SK-N-SH (cell line): ENCODE data around the gene HSD17B12.

Source experiments
- CTCF ChIP-seq: fragments of 200-600 bp; sonication (generic); IDR thresholded peaks from 2 replicates; pipeline ENCODE4 v1.6.1; 2017; ENCODE audit warnings: antibody characterized with exemption, mild to moderate bottlenecking, moderate library complexity
- GABPA ChIP-seq: IDR thresholded peaks from 2 replicates; pipeline ENCODE4 v1.4.0; 2012; ENCODE audit warnings: low read depth, mild to moderate bottlenecking
- MAX ChIP-seq: IDR thresholded peaks from 2 replicates; pipeline ENCODE4 v1.4.0; 2012; ENCODE audit warnings: low read depth
- PBX3 ChIP-seq: IDR thresholded peaks from 2 replicates; pipeline ENCODE4; 2012
- POLR2AphosphoS5 ChIP-seq: IDR thresholded peaks from 2 replicates; pipeline ENCODE4 v1.6.1; 2012; ENCODE audit warnings: low read depth, low read length
- RAD21 ChIP-seq: IDR thresholded peaks from 2 replicates; pipeline ENCODE4 v1.6.1; 2012; ENCODE audit warnings: mild to moderate bottlenecking, low read length
- RCOR1 ChIP-seq: fragments of 150-350 bp; IDR thresholded peaks from 2 replicates; pipeline ENCODE4 v1.6.1; 2017; ENCODE audit warnings: antibody characterized with exemption, low read length
- REST ChIP-seq: IDR thresholded peaks from 2 replicates; pipeline ENCODE4 v1.6.1; 2012; ENCODE audit warnings: mild to moderate bottlenecking, low read depth, low read length, moderate library complexity
- TAF1 ChIP-seq: IDR thresholded peaks from 2 replicates; pipeline ENCODE4 v1.6.1; 2012; ENCODE audit warnings: low read depth, mild to moderate bottlenecking, low read length, moderate library complexity, borderline replicate concordance
- USF2 ChIP-seq: fragments of 150-350 bp; IDR thresholded peaks from 2 replicates; pipeline ENCODE4 v1.6.1; 2017; ENCODE audit warnings: antibody characterized with exemption, low read length, low read depth, borderline replicate concordance
- YY1 ChIP-seq: IDR thresholded peaks from 2 replicates; pipeline ENCODE4 v1.4.0; 2012; ENCODE audit warnings: low read depth, mild to moderate bottlenecking

- TF ChIP-seq POLR2AphosphoS5 (no peak), MAX (no peak), CTCF (no peak), YY1 (no peak), GABPA (no peak), REST (no peak), RCOR1 (no peak), PBX3 (no peak), RAD21 (no peak), USF2 (no peak), TAF1 (no peak)
These were observed 32.1 kb downstream of the HSD17B12 start for GRCh38 chr11:43712676-43713075.
